ENCODE measurements around the gene AK1.
A peak's percentile ranks its signal among the peaks of the same experiment; 100 is the strongest.

DNA sequence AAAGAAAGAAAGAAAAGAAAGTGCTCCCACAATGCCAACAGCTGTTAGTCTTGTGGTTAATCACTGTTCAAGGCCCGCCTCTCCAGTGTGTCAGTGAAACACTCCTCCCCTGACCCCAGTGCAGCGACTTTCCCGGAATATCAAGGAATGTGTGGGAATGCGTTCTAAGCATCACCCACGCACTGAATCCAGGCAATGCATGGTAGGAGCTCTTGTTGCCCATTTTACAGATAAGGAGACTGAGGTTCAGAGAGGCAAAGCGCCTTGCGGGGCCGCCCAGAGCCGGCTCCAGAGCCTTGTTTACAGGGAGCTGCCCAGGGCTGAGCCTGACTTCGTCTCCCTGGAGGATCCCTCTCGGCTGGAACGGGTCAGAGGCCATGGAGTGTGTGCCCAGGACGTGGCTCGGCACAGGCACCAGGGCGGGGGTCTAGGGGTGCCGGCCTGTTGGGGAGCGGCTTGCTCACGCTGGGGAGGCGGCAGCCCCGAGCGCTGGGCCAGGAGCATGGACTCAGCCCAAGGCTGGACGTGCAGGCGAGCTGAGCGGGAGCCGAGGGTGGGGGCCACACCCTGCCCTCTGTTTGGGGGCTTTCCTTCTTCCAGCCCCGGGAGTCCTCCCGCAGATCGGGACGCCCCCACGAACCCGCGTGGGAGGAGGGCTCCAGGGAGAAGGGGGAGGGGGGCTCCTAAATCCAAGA lies 21.1 kb upstream of the AK1 start:
- no peak for TF ChIP-seq CTCF (IDR thresholded peaks at IDR 0.05)
- no peak for TF ChIP-seq POLR2A (IDR thresholded peaks at IDR 0.05)
- TF ChIP-seq POLR2AphosphoS5 (IDR thresholded peaks at IDR 0.05): peak; percentile 40 to 55 (median 50)
